ACHN (cell line): ENCODE measurements around the gene CLDN16.

ENCODE experiments used
- DNase-seq: peaks from one replicate; pipeline ENCODE4 v3.0.0-alpha.2; 2015
- in situ Hi-C: cut with HindIII; loops from 2 replicates; pipeline ENCODE4 v1.10.0; 2017; ENCODE audit warnings: low sequenced_read_pairs, low pct_ligation_motif_present, low pct_unique_long_range_greater_than_20kb

CLDN16 gene, protein sequence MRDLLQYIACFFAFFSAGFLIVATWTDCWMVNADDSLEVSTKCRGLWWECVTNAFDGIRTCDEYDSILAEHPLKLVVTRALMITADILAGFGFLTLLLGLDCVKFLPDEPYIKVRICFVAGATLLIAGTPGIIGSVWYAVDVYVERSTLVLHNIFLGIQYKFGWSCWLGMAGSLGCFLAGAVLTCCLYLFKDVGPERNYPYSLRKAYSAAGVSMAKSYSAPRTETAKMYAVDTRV

DNA sequence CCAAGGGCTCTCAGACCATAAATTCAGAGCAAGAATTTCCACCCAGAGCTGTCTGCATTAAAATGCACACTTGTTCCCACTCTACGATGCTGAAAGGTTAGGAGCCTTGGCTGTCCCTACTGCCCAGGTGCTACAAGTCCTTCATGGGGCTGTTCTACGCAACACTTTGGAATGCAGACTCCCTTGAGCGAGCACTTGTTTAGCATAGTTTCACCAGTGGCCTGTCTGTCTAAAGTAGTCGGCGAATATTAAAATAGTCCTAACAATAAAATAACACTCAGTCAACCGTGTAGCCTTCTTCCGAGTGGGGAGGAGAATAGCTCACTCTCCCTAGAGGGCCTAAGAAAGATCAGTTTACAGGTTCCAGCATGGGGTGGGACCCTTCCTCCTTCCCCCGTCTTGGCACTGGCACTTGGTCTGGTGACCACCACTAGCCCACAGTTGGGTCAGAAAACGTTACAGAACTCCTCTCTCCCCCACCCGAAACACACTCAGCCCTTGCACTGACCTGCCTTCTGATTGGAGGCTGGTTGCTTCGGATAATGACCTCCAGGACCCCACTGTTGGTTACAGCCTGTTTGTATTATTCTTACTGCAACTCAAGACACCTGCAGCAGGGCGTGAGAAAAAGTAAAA, at the start of gene CLDN16:
CLDN16 (plus strand) TSS at position 586 of the 636 bp plus-strand sequence. CDS start 167 bp downstream, outside the sequence.
- peak; percentile 93 for DNase-seq
- in situ Hi-C loops: no loop called here

DNA sequence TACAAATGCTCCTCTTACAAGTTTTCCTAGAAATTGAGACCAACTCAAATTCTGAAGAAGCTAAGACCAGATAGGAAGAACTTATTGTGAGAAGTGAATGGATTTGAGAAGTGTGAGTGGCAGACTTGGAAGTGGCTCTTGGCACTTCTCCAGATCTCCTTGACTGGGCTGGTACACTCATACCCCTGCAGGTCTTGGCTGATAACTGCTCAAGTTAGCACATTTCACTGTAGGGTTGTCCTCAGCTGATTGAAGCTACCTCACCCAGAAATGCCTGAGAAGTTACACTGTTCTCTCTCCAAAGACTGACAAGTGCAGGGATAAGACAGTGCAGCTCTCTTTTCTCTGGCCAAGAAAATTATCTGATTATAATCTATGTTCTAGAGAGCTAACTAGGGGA, 49.2 kb upstream of the CLDN16 start:
- DNase-seq: no peak
- in situ Hi-C loops: no loop called here

DNA sequence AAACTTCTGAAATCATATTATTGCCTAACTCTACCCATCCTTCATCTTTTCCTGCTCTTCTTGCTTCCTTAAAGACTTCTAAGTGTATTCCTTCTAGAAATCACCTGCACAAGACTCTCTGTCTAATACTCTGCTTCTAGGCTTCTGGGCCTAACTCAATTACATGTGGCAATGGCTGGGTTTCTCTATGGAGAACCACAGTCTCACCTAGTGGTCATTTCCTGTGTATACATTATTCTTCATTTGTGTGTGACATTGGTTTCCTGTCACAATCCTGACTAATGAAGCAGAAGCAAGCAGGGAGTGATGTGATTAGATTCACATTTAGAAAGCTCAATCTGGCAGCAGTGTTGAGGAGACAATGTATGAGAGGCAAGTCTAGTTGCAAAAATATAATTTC, 48.8 kb upstream of the CLDN16 start:
- DNase-seq: no peak
- in situ Hi-C loops: no loop called here

DNA sequence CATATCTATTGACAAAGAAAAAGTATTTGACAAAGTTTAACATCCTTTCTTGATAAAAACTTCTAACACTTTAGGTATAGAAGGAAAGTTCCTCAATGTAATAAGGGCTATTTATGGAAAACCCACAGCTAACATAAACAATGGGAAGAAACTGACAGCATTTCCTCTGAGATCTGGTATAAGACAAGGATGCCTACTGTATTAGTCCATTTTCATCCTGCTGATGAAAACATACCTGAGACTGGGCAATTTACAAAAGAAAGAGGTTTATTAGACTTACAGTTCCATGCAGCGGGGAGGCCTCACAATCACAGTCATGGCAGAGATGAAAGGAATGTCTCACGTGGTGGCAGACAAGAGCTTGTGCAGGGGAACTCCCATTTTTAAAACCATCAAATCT, 47.9 kb upstream of the CLDN16 start:
- in situ Hi-C loops: no loop called here
- no peak for DNase-seq

DNA sequence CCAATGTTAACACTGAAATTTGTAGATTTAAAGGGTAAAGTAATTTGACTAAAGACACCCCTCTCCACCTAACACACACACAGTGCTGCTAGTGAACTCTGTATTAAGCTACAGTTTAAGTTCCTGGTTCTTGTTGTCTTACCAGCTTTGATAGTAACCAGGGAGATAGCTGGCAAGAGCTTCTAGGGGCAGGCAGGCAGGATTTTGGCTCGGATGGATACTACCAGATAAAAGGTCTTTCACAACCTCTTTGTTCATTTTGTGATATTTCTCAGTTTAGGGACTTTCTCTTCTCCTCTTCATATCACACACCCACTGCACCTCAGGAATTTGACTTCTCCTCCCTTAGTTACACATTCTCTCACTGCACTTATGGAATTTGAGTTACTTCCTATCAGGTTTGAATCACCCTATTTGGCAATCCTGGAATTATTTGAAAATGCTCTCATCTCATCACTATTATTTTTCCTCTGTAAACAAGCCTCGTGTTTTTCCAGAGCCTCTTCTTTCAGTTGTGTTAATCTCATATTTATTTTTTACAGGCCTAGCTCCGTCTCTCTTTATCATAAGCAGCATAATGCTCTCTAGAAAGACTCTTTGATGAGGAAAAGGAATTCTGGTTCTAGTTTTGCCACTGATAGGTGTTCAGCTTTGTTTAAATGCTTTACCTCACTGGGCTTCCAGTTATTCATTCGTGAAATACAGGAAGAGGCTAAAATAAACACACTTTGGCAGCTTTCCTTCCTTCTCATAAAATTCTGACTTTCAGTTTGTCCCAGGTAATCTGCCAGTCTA, 42.7 kb upstream of the CLDN16 start:
- DNase-seq: peak; percentile 98
- in situ Hi-C loops: no loop called here

DNA sequence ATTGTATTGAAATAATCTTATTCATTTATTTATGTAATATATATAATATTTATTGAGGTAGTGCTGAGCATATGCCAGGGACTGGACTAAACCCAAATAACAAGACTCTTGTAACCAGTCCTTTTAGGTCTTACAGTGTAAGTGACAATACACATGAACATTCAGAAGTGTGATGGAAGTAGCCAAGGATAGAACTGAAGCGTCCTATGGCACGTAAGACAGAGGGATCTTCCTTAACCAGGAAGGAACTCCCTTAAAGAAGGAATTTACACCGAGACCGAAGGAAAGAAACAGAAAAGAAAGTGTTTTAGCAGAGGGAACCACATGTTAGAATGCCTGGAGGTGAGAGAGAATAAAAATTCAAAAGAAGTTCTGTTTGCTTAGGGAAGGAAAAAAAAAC, 42.1 kb upstream of the CLDN16 start:
- peak; percentile 64 for DNase-seq
- in situ Hi-C loops: no loop called here

DNA sequence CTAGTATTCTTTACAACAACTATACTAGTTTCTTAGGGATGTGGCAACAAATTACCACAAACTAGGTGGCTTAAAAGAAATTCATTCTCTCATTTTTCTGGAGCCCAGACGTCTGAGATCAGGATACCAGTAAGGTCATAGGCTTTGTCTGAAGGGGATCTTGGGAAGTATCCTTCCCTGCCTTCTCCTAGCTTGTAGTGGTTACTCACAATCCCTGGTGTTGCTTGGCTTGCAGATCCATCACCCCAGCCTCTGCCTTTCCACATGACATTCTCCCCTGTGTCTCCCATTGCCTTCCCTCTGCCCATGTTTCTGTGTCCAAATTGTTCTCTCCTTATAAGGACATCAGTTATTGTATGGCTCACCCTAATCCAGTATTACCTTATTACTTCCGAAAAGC, 41.4 kb upstream of the CLDN16 start:
- in situ Hi-C loops: no loop called here
- peak; percentile 61 for DNase-seq

DNA sequence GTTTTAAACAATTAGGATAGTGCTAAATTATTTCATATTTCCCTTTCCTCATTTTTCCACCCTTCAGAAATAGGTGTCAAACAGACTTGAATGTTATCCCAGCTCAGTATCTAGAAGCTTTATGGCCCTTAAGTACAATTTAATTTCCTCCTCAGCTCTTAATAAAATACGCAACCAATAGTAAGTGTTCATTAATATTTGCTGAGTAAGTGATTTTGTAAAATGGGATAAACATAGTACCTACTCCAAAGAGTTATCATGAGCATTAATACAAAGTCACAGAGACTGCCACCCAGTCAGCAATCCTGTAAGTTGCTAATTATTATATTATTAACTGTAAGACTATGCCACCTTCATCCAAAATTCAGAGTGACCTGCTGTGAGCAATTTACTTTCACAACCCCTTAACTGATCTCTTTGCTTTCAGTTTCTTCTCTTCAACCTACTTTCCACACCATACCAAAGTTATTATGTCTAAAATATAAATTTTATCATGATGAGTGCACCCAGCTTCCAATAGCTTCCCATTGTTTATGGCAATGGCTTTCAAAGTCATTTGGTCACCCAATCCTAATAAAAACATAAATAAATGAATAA, 35.0 kb upstream of the CLDN16 start:
- no peak for DNase-seq
- in situ Hi-C loops: no loop called here

DNA sequence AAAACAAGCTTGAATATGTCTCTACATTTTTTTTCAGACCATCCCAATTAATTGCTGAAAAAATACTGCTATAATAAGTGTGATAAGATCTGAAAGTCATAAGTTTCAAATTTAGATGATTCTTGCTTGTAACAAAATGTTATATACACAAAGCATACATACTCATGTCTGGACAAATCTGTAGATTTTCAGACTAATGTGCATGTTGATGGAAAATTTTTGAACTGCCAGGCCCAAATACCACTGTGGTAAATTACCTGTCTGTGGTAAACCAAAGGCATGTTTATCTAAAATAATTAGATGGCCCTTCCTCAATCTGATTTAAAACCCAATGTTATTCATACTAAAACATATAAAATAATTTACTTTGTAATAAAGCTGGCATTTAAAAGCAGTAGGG, 31.7 kb upstream of the CLDN16 start:
- in situ Hi-C loops: no loop called here
- no peak for DNase-seq

DNA sequence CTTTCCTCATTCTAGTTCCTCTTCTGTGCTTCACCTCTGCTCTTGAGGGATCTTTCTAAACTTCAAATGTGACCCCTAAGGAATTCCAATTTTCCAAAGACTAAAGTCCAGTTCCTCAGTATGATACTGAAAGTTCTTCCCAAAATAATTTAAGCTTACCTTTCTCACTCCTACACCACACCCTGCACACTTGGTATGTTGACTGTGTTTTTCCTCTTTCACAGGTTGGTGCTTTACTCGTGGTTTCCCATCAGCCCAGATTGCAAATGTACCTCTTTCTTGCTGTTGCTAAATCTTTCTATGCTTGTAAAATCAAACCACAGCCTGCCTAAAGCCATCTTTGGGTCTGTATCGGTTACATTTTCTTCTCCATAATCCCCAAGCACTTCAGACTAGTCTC, 30.5 kb upstream of the CLDN16 start:
- no peak for DNase-seq
- in situ Hi-C loops: no loop called here

DNA sequence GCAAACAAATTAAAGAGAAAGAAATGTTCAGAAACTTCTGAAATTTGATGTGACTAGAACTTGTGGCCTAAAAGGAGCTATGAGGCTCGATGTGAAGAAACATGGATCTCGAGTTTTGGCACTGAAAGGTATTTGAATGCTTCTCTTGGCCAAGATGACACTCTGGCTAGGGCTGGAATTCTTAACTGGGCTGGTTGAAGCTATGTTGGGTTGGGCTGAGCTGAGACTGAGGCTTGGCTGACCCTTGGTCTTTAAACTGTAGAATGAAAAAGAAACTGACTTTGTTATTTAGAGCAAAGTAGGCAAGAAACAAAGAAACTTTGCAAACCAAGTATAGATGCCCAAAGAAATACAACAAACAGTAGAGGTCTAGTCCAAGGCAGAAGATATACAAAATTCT, 28.1 kb upstream of the CLDN16 start:
- in situ Hi-C loops: no loop called here
- no peak for DNase-seq

DNA sequence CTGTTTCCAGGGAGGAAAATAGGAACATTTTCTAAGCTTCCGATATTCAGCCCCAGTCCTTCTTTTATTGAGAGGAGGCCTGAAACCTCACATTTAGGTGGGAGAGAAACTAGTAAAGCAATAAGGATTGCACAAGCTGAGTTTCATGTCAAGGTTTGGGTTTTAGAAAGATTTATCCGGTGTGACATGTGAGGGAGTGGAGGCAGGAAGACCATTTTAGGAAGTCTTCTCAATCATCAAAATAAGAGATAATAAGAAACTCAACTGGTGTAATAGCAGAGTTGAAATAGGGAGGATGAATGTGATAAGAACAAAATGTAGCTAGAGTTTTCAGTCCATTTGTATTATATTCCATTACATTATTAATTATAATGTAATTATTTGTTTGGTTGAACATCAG, 27.7 kb upstream of the CLDN16 start:
- no peak for DNase-seq
- in situ Hi-C loops: no loop called here

DNA sequence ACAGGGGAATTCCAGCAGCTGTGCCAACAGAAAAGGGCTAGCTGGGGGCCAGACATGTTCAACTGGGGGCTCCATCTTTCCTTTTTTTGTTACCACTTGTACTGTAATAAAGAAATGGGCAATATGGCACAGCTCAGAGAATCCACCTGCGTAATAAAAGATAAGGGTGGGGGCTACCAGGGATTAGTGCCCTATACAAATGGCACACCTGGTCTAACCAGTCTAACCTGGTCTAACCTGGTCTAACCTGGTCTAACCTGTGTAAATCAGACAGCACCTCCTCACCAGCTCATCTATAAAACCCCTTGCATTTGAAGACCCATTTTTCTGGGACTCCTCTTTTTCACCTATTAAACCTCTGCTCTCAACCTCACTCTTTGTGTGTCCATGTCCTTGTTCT, 26.2 kb upstream of the CLDN16 start:
- DNase-seq: no peak

DNA sequence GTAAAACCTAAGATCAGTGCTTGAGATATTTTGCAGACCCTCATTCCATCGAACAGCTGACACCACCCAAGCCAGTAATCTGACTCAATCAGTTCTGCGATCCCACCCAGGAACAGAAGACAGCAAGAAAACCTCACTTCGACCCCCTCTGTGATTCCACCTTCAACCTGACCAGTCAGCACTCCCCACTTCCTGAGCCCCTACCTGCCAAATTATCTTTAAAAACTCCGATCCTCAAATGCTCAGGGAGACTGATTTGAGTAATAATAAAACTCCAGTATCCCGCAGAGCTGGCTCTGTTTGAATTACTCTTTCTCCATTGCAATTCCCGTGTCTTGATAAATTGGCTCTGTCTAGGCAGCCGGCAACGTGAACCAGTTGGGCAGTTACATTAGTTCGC, 25.7 kb upstream of the CLDN16 start:
- DNase-seq: no peak
- in situ Hi-C loops: no loop called here

More for the DNA sequence above, 26.2 kb upstream of the CLDN16 start:
- in situ Hi-C loops: no loop called here

DNA sequence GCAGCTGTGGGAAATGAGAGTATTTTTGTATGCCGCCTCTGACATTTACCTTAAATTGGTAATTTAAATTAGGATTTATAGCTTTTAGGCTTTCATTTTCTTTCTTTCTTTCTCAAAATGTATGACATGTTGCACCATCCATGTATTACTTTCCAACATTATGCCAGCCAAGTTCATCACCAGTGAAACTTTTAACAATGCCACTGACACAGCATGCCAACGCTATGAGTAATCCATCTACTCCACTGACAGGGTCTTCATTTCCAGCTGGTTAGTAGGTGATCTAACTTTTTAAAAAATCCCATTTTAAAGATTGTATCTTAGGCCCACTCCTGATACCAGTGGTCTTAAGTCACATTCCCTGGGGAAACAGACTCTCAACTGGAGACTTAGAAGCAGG, 21.8 kb upstream of the CLDN16 start:
- DNase-seq: peak; percentile 55
- in situ Hi-C loops: no loop called here

DNA sequence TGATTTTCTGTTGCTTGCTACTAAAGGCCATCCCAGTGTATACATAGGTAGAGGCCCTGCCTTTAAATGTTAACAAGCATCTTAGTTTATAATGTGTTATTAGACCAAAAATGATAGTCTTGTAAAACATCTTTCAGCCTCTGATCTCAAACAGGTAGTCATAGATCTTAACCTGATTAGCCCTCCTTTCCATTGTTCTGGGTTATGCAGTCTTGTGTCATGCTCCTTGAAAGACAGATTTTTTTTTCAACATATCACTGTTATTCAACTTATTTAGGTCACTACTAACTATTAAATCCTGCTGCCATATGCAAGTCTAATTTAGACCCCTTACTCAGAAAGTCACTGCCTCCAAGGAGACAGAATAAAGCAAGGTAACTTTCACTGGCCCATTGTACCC, 19.1 kb upstream of the CLDN16 start:
- no peak for DNase-seq
- in situ Hi-C loops: no loop called here

DNA sequence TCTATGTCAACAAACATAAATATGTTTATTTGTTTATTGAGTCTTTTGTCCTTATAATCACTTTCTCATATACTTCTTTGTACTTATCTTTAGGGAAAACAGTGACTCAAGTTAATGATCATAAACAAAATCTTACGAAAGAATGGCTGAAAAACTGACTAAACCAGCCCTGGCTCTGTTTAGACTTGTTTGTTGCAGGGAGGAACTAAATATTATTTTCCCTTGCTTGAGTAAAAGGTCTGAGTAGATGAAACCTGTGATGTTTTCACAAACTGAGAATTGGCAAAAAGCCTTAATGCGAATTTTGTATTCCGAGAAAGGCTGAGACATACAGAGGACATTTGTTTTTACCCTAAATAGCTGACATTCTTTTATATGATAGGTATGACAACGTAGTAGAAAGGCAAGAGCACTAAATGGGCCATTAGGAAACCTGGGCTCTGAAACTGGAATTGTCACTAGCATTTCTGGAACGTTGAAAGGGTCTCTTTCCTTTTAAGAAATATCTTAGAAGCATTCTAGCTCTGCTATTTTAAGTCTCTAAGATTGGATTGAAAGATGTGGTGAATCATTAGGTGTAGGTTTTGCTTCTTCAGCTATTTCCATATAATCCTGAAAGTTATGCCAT, 18.2 kb upstream of the CLDN16 start:
- in situ Hi-C loops: no loop called here
- no peak for DNase-seq

DNA sequence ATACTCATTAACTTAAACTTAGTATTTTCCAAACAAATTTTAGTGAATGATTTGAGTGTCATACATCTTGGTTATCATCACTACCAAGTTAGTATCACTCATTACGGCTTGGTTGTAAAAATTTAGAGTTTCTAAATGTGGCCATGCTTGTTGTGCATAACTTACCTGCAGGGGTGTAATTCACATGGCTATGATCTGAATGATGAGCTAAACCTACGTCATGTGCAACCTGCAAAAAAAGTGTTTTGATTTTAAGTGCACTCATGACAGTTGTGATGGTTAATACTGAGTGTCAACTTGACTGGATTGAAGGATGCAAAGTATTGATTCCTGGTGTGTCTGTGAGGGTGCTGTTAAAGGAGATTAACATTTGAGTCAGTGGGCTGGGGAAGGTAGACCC, 17.6 kb upstream of the CLDN16 start:
- in situ Hi-C loops: no loop called here

DNA sequence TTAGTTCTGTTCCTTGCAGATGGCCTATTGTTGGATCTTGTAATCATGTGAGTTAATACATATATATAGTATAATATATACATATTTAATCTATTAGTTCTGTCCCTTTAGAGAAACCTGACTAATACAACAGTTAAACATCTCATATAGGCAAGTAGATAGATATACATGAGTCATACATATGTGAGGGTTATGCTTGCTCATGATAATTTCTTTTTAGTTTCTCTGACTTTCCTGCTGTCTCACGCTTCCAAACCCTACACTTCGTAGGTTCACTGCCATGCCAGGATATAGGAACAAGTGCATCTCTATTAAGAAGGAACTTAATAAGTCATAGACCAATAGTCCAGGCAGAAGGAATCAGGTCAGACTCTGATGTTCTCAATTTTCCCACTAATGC, 16.8 kb upstream of the CLDN16 start:
- no peak for DNase-seq
- in situ Hi-C loops: no loop called here

More for the DNA sequence above, 17.6 kb upstream of the CLDN16 start:
- no peak for DNase-seq
